ENCODE data around the gene IL1RL2. TPM values are rescaled to one million over a fixed set of nuclear protein-coding genes. Genes with fewer than 3 reads are reported as not detected.

The IL1RL2 gene
- total RNA-seq, 4 donors from 2014 or later = 0.35 to 0.49 TPM; not detected in 2

DNA sequence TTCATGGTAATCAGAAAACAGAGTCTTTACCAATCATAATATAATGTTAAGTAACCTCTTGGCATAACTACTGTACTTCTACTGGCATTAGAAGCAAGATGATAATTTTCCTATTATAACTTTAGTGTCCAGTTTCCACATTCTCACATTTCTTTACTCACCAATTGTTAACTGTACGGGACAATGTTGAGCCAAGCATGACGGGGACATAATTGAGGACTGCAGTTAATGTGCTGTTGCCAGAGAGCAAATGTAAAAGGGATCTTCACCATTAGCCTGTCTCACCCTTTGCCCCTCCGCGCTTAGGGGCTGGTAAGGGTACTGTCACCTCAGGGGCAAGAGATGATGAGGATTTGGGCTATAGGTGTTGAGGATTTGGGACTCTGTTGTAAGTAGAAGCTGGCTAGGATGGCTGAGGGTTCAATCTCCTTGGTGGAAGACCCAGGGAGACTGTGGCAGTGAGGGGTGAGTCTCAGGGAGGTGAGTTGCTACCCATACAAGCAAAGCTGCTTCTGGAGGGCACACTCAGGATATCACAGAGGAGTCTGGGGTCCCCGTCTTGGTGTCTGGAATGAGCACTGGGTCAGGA is 70.1 kb downstream of the IL1RL2 start:
- H3K27ac ChIP-seq = peak overlapping the region in 3 of 4 donors; percentile 72 to 82 (median 77)
- peak; percentile 53 to 57 for ATAC-seq
- no peak for DNase-seq
- peaks cover 0 to 5% (median 0%) of the 10 kb centered on the region in 3 donors for H3K27me3 ChIP-seq
- TF ChIP-seq POLR2A (IDR thresholded peaks at IDR 0.05) = no peak
- TF ChIP-seq, protein P1, sequence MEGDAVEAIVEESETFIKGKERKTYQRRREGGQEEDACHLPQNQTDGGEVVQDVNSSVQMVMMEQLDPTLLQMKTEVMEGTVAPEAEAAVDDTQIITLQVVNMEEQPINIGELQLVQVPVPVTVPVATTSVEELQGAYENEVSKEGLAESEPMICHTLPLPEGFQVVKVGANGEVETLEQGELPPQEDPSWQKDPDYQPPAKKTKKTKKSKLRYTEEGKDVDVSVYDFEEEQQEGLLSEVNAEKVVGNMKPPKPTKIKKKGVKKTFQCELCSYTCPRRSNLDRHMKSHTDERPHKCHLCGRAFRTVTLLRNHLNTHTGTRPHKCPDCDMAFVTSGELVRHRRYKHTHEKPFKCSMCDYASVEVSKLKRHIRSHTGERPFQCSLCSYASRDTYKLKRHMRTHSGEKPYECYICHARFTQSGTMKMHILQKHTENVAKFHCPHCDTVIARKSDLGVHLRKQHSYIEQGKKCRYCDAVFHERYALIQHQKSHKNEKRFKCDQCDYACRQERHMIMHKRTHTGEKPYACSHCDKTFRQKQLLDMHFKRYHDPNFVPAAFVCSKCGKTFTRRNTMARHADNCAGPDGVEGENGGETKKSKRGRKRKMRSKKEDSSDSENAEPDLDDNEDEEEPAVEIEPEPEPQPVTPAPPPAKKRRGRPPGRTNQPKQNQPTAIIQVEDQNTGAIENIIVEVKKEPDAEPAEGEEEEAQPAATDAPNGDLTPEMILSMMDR (IDR thresholded peaks at IDR 0.05 in 4 of 5, conservative IDR thresholded peaks at IDR 0.05 in 1 of 5) = no peak
- intact Hi-C loops (cut with DNase I; ENCODE audit: low total_unique reads) (no loop called here), in situ Hi-C loops (cut with MboI; ENCODE audit: low sequenced_read_pairs in 4 of 4) (loop anchor here in 2 of 4 donors (5.0 to 10.0 kb wide), 3 partner anchors 95 to 188 kb away; partner anchors contain the start of gene IL18R1 (in 1 of the 2))
- peaks cover 12 to 33% of the 10 kb centered on the region in 2 donors for H3K4me1 ChIP-seq
- H3K36me3 ChIP-seq = no peaks in the 10 kb centered on the region
- peak overlapping the region in 3 of 4 donors; percentile 15 to 23 (median 22) for H3K4me3 ChIP-seq
- H3K9me3 ChIP-seq = no peaks in the 10 kb centered on the region

DNA sequence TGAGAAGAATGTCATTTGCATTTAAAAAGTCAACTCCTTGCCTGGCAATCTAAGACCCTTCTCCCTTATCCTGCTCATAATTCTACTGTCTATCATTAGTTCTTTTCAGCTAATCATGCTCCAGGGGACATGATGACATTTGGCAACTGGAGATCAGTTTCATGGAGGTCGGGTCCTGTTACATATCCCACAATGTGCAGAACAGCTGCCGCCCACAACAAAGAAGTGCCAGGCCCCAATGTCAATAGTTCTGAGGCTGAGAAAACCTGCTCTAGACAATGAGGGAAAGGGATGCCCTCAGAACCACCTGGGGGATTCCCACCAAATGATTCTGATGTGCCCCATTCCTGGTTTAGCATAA is 71.2 kb downstream of the IL1RL2 start:
- no peaks in the 10 kb centered on the region for H3K36me3 ChIP-seq
- no peaks in the 10 kb centered on the region for H3K9me3 ChIP-seq
- no peak overlapping the region for H3K4me3 ChIP-seq
- ATAC-seq = peak; percentile 75 to 80
- intact Hi-C loops (cut with DNase I; ENCODE audit: low total_unique reads) = no loop called here
- H3K27me3 ChIP-seq = no peaks in the 10 kb centered on the region
- TF ChIP-seq, protein P1 (IDR thresholded peaks at IDR 0.05 in 4 of 5, conservative IDR thresholded peaks at IDR 0.05 in 1 of 5) = no peak
- TF ChIP-seq POLR2A (IDR thresholded peaks at IDR 0.05) = no peak
- peak overlapping the region; percentile 48 to 82 (median 74) for H3K27ac ChIP-seq
- in situ Hi-C loops (cut with MboI; ENCODE audit: low sequenced_read_pairs in 4 of 4) = loop anchor here in 2 of 4 donors (5.0 to 10.0 kb wide), 3 partner anchors 94 to 187 kb away; partner anchors contain the start of gene IL18R1 (in 1 of the 2)
- DNase-seq = peak; percentile 53 to 62
- peaks cover 12 to 33% of the 10 kb centered on the region in 2 donors for H3K4me1 ChIP-seq

DNA sequence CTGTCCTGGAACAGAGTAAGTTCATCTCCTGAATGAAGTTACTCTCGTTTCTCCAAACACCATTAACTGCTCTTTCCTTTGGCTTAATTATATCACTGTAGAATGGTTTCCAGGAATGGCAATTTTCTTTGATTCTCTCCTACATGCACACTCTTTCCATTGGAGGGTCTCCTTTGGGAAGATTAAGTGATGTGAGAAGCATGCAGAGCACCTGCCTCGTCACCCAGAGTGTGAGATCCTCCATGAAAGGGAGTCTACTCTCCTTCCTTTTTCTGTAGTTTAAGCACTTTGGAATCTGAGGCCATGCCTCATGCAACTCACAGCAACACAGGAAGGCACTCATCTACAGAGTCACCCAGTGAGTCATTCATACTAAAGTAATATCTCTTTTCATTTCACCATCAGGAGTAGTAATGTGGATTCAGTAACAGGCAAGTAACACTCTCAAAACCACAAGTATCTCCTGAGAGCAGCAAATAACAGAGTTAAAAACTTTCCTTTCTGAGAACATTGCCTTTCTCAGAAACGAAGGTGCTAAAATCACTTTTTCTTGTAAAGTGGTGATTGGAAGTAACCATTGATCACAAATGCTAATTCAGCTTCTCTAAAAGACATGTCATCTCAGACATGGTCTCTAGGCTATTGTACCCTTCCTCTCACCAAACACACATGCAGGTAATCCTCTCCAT is 71.7 kb downstream of the IL1RL2 start:
- peak; percentile 88 to 93 for ATAC-seq
- TF ChIP-seq, protein P1 (IDR thresholded peaks at IDR 0.05 in 4 of 5, conservative IDR thresholded peaks at IDR 0.05 in 1 of 5) = no peak
- TF ChIP-seq POLR2A (IDR thresholded peaks at IDR 0.05) = no peak
- no peaks in the 10 kb centered on the region for H3K27me3 ChIP-seq
- in situ Hi-C loops (cut with MboI; ENCODE audit: low sequenced_read_pairs in 4 of 4) = loop anchor here in 2 of 4 donors (5.0 to 10.0 kb wide), 3 partner anchors 94 to 186 kb away; partner anchors contain the start of gene IL18R1 (in 1 of the 2)
- H3K9me3 ChIP-seq = no peaks in the 10 kb centered on the region
- H3K27ac ChIP-seq = peak overlapping the region; percentile 48 to 82 (median 74)
- no peaks in the 10 kb centered on the region for H3K36me3 ChIP-seq
- intact Hi-C loops (cut with DNase I; ENCODE audit: low total_unique reads) = no loop called here
- no peak overlapping the region for H3K4me3 ChIP-seq
- peak in 1 of 2 donors; percentile 36 for DNase-seq
- peaks cover 12 to 33% of the 10 kb centered on the region in 2 donors for H3K4me1 ChIP-seq

DNA sequence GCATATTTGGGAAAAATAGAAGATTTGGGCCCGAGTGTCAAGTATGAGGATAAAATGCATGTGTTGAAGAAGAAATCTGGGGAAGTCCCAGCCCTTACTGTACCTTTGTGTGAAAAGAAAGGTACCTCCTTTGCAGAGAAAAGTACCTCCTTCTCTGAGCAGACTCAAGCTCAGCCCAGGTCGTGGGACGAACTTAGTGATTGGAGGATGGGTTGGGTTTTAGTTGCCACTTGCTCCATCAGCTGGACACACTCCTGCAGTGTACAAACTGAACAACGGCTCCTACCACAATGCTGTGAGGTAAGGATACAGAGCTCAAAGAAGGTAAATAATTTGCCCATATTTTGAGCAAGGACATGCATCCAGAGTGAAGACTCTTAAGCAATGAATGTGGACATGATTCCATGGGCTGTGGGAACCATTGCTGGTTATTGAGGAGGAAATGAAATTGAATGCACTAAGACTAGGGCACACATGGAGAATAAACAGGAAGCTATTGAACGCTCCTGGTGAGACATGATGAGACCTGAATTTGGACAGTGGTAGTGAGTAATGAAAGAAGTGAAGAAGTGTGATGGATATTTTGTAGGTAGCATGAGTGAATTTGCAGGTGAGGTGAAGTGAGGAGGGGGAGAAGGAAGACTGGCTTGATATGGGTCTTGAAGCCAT is 74.8 kb downstream of the IL1RL2 start:
- DNase-seq (no peak), ATAC-seq (no peak)
- Histone ChIP-seq H3K27me3 (no peaks in the 10 kb centered on the region), H3K4me3 (no peak overlapping the region), H3K9me3 (no peaks in the 10 kb centered on the region), H3K27ac (no peak overlapping the region), H3K36me3 (no peaks in the 10 kb centered on the region), H3K4me1 (peaks cover 9 to 55% of the 10 kb centered on the region in 2 donors)
- no peak for TF ChIP-seq POLR2A (IDR thresholded peaks at IDR 0.05)
- intact Hi-C loops (cut with DNase I; ENCODE audit: low total_unique reads) = no loop called here
- in situ Hi-C loops (cut with MboI; ENCODE audit: low sequenced_read_pairs in 4 of 4) = no loop called here

All from gastrocnemius medialis (tissue), 4 donors.